Endothelial cell of umbilical vein (primary cell): Measurements from ENCODE around the gene NKAIN4.

Experiments
- CTCF ChIP-seq, 2 donors: IDR thresholded peaks; 1 replicate in 1 of 2; 2 replicates in 1 of 2; pipeline ENCODE4 v1.5.1; 2011; ENCODE audit warnings: low read length in 2 of 2, mild to moderate bottlenecking in 2 of 2, moderate library complexity in 2 of 2, control low read depth in 1 of 2, inconsistent platforms in 1 of 2, low read depth in 1 of 2; ENCODE audit not compliant: insufficient read depth in 1 of 2; ENCODE audit errors: extremely low read depth in 1 of 2
- EZH2 ChIP-seq: IDR thresholded peaks from 2 replicates; pipeline ENCODE4 v1.6.1; 2012; ENCODE audit warnings: borderline replicate concordance, low read depth, mild to moderate bottlenecking, moderate library complexity, low read length, inconsistent platforms; ENCODE audit not compliant: severe bottlenecking
- FOS ChIP-seq: IDR thresholded peaks from 2 replicates; pipeline ENCODE4 v1.6.1; 2011; ENCODE audit warnings: mild to moderate bottlenecking, low read length, moderate library complexity, borderline replicate concordance; ENCODE audit not compliant: insufficient read depth
- GATA2 ChIP-seq: IDR thresholded peaks from 2 replicates; pipeline ENCODE4 v1.7.0; 2011; ENCODE audit warnings: low read depth, mild to moderate bottlenecking, moderate library complexity, mixed read lengths, low read length; ENCODE audit not compliant: insufficient read length, insufficient read depth
- JUN ChIP-seq: IDR thresholded peaks from 2 replicates; pipeline ENCODE4 v1.6.1; 2011; ENCODE audit warnings: borderline replicate concordance, low read depth; ENCODE audit not compliant: insufficient read length, insufficient read depth
- MAX ChIP-seq: IDR thresholded peaks from 2 replicates; pipeline ENCODE4 v1.6.1; 2011; ENCODE audit not compliant: insufficient read depth, insufficient read length
- MYC ChIP-seq: IDR thresholded peaks from one replicate; pipeline ENCODE4 v1.6.1; 2011; ENCODE audit warnings: mild to moderate bottlenecking, low read depth, low read length
- POLR2A ChIP-seq: IDR thresholded peaks from 2 replicates; pipeline ENCODE4 v1.6.1; 2012; ENCODE audit warnings: low read depth, mild to moderate bottlenecking, control low read depth, low read length
- POLR2AphosphoS5 ChIP-seq: IDR thresholded peaks from 2 replicates; pipeline ENCODE4 v1.6.1; 2012; ENCODE audit warnings: low read depth, mild to moderate bottlenecking, control low read depth, low read length, moderate library complexity; ENCODE audit not compliant: insufficient read depth

GRCh38 chr20:63228806-63229205 lies 25.5 kb downstream of the NKAIN4 start:
- no peak for TF ChIP-seq POLR2AphosphoS5
- TF ChIP-seq CTCF (IDR thresholded peaks at IDR 0.05; ENCODE audit: extremely low read depth in 1 of 2, insufficient read depth in 1 of 2, low read depth in 1 of 2, low read length in 2 of 2), result no peak
- no peak for TF ChIP-seq MAX
- TF ChIP-seq POLR2A, result no peak
- no peak for TF ChIP-seq EZH2
- TF ChIP-seq MYC, result no peak
- TF ChIP-seq FOS, result no peak
- TF ChIP-seq GATA2, result no peak
- no peak for TF ChIP-seq JUN
